DMS153 (cell line): ENCODE results near the gene MED27.
A peak's percentile ranks its signal among the peaks of the same experiment; 100 is the strongest.

Experiments used
- DNase-seq: peaks from one replicate; lab custom pipeline; 2025; lab: John Stamatoyannopoulos, UW

Gene MED27

DNA sequence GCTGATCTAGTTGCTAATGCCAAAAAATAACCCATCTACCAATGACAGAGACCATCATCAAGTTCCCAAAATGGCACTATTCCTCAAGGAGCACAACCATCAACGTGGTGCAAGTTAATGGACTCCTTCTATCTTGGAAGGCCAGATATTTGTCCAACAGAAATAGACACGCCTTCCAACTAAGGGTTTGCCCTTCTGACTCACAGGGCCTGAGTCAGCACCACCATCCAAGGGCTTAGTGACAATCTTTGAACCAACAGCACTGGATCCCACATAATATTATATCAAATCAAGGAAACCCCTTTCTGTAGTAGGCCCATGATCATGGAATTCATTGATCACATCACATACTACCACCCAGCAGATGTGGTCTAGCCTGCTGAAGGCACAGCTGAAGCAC is 84.3 kb downstream of the MED27 start:
- DNase-seq: no peak

GRCh38 chr9:131994364-131995125 is 85.1 kb downstream of the MED27 start:
- DNase-seq: no peak

DNA sequence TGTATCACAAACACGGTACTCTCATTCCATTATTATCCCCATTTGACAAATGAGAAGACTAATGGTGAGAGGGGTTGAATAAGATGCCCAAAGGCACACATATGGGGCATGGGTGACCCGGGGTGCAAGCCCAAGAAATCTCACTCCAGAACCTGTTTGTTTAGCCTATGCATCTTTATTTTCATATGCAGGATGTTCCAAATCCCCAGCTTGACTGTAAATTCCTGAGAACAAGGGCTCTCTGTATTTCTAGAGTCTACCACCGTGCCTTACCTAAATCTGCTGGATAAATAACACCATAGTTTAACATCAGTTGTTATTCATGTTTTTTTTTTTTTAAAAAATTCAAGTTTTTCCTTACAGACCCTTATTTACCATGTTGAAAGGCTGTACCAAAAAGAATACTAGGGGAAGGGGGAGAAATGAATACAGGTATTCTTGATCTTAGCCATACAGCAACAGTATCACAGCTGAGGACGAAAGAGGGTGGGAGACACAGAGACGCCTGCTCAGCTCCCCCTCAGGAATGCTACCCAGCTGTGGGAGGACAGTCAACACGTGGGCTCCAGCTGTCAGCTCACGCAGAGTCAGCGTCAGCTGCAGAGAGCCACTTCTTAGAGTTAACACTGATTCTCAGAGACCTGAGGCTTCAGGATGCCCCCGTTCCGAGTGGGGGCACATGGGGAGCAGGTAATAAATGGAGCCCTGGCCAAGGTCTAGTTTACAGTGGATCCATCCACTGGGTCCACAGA is 86.6 kb downstream of the MED27 start:
- DNase-seq: no peak

DNA sequence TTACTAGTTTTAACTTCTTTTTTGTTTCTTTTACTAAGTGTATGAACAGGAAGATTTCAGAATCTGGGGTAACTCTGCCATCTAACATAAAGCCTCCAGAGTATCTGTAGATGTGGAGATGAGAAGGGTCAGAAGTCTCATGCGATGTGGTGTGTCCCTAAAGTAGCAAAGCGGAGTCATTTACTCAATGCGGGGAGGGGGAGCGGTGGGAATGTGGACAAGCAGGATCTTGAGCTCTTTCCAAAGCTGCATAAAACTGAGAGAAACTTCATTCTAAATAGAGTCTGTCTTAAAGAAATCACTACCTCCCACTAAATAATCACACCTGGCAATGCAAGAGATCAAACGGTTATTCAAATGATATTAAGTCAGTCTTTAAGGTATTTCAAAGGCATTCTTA is 92.4 kb downstream of the MED27 start:
- no peak for DNase-seq

- peak; percentile 92 for DNase-seq
Measured at GRCh38 chr9:131986576-131986975, 93.1 kb downstream of the MED27 start.

GRCh38 chr9:131986089-131986488 is 93.6 kb downstream of the MED27 start:
- no peak for DNase-seq

- no peak for DNase-seq
Measured at GRCh38 chr9:131984564-131984963, 95.1 kb downstream of the MED27 start.

GRCh38 chr9:131982671-131983239 is 96.9 kb downstream of the MED27 start:
- DNase-seq: no peak

DNA sequence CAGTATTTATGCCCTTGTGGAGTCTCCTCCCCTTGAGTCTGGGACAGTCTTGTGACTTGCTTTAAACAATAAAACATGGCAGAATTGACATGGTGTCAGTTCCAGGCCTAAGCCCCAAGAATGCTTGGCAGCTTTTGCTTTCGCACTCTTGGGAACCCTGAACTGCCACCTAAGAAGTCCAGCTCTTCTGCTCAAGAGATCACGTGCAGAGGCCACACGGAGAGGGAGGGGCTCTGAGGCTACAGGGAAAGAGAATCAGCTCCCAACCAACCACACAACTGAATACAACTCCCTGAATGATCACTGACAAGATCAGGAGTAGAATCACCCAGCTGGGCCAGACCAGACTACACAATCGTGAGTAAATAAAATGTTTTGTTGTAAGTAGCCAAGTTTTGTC is 97.6 kb downstream of the MED27 start:
- DNase-seq: no peak

DNA sequence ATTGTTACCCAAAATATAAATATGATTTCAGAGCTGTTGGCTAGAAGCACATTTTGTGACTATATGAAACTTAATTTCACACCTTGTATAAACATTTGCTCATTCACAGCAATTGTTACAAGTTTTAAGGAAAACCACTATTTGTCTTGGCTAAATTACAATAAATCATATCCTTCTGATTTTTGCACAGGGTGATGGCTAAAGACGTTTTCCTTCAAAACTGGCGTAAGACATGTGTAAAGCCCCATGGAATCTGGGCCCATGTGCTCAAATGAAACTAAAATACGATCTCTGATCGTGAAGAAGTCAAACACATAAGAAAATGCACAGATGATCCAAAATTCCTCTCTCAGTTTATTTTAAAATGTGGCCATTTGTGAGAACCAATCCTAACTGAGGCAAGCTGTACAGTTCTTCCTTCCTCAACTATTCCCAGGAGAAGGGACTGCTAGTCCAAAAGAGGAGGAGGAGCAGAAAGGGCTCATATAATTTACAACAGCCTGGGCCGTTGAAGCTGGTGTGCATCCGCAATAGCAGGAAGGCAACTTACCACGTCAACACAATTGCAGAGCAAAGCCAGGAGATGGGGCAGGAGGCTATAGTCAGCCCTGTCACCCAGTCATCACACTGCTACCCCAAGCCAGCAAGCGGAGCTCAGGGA is 98.4 kb downstream of the MED27 start:
- no peak for DNase-seq

GRCh38 chr9:131980267-131981016 is 99.2 kb downstream of the MED27 start:
- DNase-seq: no peak

DNA sequence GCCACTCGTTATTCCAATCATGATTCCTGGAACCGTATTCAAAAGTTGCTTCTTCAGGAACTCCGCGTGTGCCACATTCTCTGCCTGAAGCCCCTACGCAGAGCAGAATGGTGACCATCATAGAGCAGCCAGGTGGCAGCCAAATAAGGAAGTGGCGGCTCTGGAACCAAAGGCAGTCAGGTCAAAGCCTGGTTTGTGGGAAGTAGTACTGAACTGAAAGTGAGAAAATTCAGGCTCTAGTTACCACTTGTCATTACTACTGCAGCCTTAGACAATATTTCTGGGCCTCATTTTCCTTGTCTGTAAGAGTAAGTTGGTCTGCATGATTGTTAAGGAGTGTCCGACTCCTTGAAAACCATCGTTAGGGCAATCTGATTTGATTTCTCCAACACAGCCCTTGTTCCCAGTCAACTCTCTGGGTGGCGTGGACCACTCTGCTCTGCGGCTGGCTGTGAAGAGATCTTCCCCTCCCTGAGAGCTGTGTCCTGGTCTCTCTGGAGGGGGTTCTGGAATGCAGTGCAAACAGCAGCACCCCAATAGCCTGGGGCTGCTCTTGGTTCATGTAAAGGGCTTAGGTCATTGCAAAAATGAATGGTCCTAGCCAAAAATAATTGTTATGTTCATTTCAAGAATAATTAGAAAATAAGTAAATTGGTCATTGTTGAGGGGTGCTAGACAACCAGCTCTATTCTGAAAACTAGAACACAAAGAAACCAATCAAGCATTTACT is 102.4 kb downstream of the MED27 start:
- DNase-seq: no peak

GRCh38 chr9:131976157-131977108 is 103.2 kb downstream of the MED27 start:
- no peak for DNase-seq

- no peak for DNase-seq
Measured at GRCh38 chr9:131972889-131973288, 106.8 kb downstream of the MED27 start.

DNA sequence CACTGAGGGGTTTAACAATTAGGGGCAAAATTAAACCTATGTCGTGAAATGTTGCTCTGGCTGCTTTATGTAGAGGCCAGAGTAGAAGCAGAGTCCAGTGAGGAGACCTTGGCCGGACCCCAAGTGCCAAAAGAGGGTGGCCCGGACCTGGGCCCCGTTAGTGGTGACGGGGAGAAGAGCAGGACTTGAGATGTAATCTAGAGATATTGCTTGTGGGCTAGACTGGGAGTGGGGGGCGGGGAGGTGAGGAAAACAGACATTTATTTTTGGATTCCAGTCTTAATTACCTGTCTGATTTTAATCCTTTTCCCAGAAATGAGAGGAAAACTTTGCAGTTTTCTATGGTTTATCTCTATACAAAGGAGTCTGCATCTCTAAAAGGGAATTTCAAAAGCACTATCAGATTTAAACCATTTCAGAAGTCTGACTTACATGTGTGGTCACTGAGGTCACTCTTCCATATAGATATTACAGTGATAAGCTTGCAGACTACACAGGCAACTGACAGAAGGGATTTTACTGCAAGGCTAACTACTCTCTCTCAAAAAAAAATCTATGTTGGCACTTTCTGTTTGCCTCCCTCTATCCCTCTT is 108.1 kb downstream of the MED27 start:
- no peak for DNase-seq

- DNase-seq: no peak
Measured at GRCh38 chr9:131969469-131969989, 110.1 kb downstream of the MED27 start.

- DNase-seq: no peak
Measured at GRCh38 chr9:131968632-131969031, 111.0 kb downstream of the MED27 start.

- no peak for DNase-seq
Measured at GRCh38 chr9:131965841-131966240, 113.8 kb downstream of the MED27 start.

GRCh38 chr9:131965103-131965502 is 114.6 kb downstream of the MED27 start:
- DNase-seq: no peak
